HepG2 (cell line): ENCODE measurements around the gene HNRNPAB. TPM values are rescaled to one million over a fixed set of nuclear protein-coding genes. Genes with fewer than 3 reads are reported as not detected.

Experiments
- IRF9 ChIP-seq: sonication (generic); formaldehyde crosslinking; IDR thresholded peaks from 2 replicates; pipeline ENCODE4 v1.8.0; 2022; ENCODE audit warnings: missing genetic modification reagents, mild to moderate bottlenecking, borderline replicate concordance
- JUN ChIP-seq: sonication (generic); formaldehyde crosslinking; IDR thresholded peaks from 2 replicates; pipeline ENCODE4 v1.4.0; 2020; ENCODE audit warnings: mild to moderate bottlenecking, missing genetic modification reagents
- NFKBIZ ChIP-seq: IDR thresholded peaks from 2 replicates; pipeline ENCODE4 v1.6.1; 2018; ENCODE audit warnings: missing genetic modification reagents, missing compliant biosample characterization
- PHF20 ChIP-seq: sonication (generic); formaldehyde crosslinking; IDR thresholded peaks from 2 replicates; pipeline ENCODE4 v1.5.0; 2020; ENCODE audit warnings: mild to moderate bottlenecking, missing genetic modification reagents
- UBTF ChIP-seq: sonication (generic); formaldehyde crosslinking; IDR thresholded peaks from 2 replicates; pipeline ENCODE4 v1.4.0; 2020; ENCODE audit warnings: mild to moderate bottlenecking, missing genetic modification reagents
- ZBTB46 ChIP-seq: sonication (generic); formaldehyde crosslinking; IDR thresholded peaks from 2 replicates; pipeline ENCODE4 v1.4.0; 2020; ENCODE audit warnings: mild to moderate bottlenecking, missing genetic modification reagents, borderline replicate concordance
- ZNF407 ChIP-seq: sonication (generic); formaldehyde crosslinking; IDR thresholded peaks from one replicate; pipeline ENCODE4 v1.5.1; 2020; ENCODE audit warnings: mild to moderate bottlenecking, missing genetic modification reagents; ENCODE audit errors: not compliant biosample characterization
- ZNF512B ChIP-seq: sonication (generic); formaldehyde crosslinking; IDR thresholded peaks from 2 replicates; pipeline ENCODE4 v1.5.1; 2020; ENCODE audit warnings: missing genetic modification reagents, mild to moderate bottlenecking, borderline replicate concordance
- ZNF530 ChIP-seq: sonication (generic); formaldehyde crosslinking; IDR thresholded peaks from 2 replicates; pipeline ENCODE4 v1.5.0; 2020; ENCODE audit warnings: low read depth, mild to moderate bottlenecking, missing genetic modification reagents
- polyA plus RNA-seq, 8 experiments: library from polyadenylated mRNA; depleted of rRNA in 3 of 8; stranded (reverse) in 7 of 8; unstranded in 1 of 8; fragments of >200 nt; fragmentation: Illumina TruSeq in 4 of 8; extraction: Trizol in 4 of 8; gene quantifications; 2 replicates each; pipeline versions ENCODE4 v1.2.1 to v1.2.3, GENCODE V29; 2011 to 2016; ENCODE audit warnings: low read depth in 4 of 8, missing spikeins in 1 of 8, mixed read lengths in 1 of 8; ENCODE audit not compliant: insufficient read depth in 1 of 8
- total RNA-seq, 5 experiments: library from RNA; depleted of rRNA; stranded (reverse); fragments of >200 nt; fragmentation: Illumina TruSeq; extraction: Trizol; gene quantifications; 2 replicates each; pipeline ENCODE4 v1.2.3, GENCODE V29; 2016; ENCODE audit warnings: low read depth in 1 of 5

The HNRNPAB gene
- total and polyA plus RNA-seq, 2 of the 13 experiments (the other 11 are each of a cell fraction or from before 2014, with no cell fraction given) = 62.6 to 111 TPM

GRCh38 chr5:178232124-178232919 lies 28.0 kb downstream of the HNRNPAB start, which contains the start of gene PHYKPL (continued):
- TF ChIP-seq PHF20 (CRISPR knock-in tag) (peak; percentile 70), ZNF512B (CRISPR knock-in tag) (no peak), JUN (CRISPR knock-in tag) (0 out of 2 replicates have a peak, but pooled peaks have one; percentile 3), IRF9 (no peak; the same call in 1 of the 2 replicates), ZNF530 (CRISPR knock-in tag) (0 out of 2 replicates have a peak, but pooled peaks have one; percentile 44), ZNF407 (CRISPR knock-in tag) (no peak), ZBTB46 (CRISPR knock-in tag) (no peak; the same call in 1 of the 2 replicates), NFKBIZ (no peak), UBTF (CRISPR knock-in tag) (peak; percentile 23; the same call in 1 of the 2 replicates)
